Fibroblast of lung (primary cell): Measurements from ENCODE around the gene COL8A1. TPM values are rescaled to one million over a fixed set of nuclear protein-coding genes. Genes with fewer than 3 reads are reported as not detected.

ENCODE experiments used
- DNase-seq, 2 donors: peaks; one replicate each; pipeline versions ENCODE4 v3.0.0 to v3.0.0-alpha.2; 2010; ENCODE audit warnings: low read depth in 2 of 2
- H2AFZ ChIP-seq: 2 replicates; pipeline ENCODE4 v1.5.1; 2012; ENCODE audit warnings: low read length, control low read depth, inconsistent platforms
- H3K27ac ChIP-seq: 2 replicates; pipeline ENCODE4 v1.5.1; 2011; ENCODE audit warnings: low read length, control low read depth; ENCODE audit not compliant: insufficient read depth
- H3K27me3 ChIP-seq: 2 replicates; pipeline ENCODE4 v1.5.1; 2011; ENCODE audit warnings: mild to moderate bottlenecking, low read length; ENCODE audit not compliant: control insufficient read depth, insufficient read depth
- H3K36me3 ChIP-seq: 2 replicates; pipeline ENCODE4 v1.5.1; 2011; ENCODE audit warnings: low read length; ENCODE audit not compliant: control insufficient read depth, insufficient read depth
- H3K4me1 ChIP-seq: 2 replicates; pipeline ENCODE4 v1.5.1; 2011; ENCODE audit warnings: low read length; ENCODE audit not compliant: control insufficient read depth, insufficient read depth; ENCODE audit errors: extremely low read depth
- H3K4me2 ChIP-seq: 2 replicates; pipeline ENCODE4 v1.5.1; 2011; ENCODE audit warnings: low read length, control low read depth; ENCODE audit not compliant: insufficient read depth; ENCODE audit errors: extremely low read depth
- H3K4me3 ChIP-seq, 4 experiments: fragments of 200-600 bp in 1 of 4; sonication (generic) in 1 of 4; replicated peaks in 1 of 4; 2 replicates each; pipeline ENCODE4 v1.5.1; 2011 to 2016; ENCODE audit warnings: low read length in 4 of 4, low read depth in 3 of 4, mild to moderate bottlenecking in 3 of 4, control low read depth in 2 of 4, inconsistent platforms in 1 of 4, mixed read lengths in 1 of 4; ENCODE audit not compliant: insufficient read depth in 1 of 4; ENCODE audit errors: control extremely low read depth in 1 of 4
- H3K79me2 ChIP-seq: 2 replicates; pipeline ENCODE4 v1.5.1; 2012; ENCODE audit warnings: mild to moderate bottlenecking, low read length, inconsistent platforms; ENCODE audit not compliant: control insufficient read depth, insufficient read depth
- H3K9ac ChIP-seq: 2 replicates; pipeline ENCODE4 v1.5.1; 2011; ENCODE audit warnings: mild to moderate bottlenecking, low read length, control low read depth; ENCODE audit not compliant: insufficient read depth
- H3K9me3 ChIP-seq: 2 replicates; pipeline ENCODE4 v1.5.1; 2012; ENCODE audit warnings: low read depth, low read length; ENCODE audit not compliant: control insufficient read depth, insufficient read depth
- H4K20me1 ChIP-seq: 2 replicates; pipeline ENCODE4 v1.5.1; 2011; ENCODE audit warnings: low read length; ENCODE audit not compliant: control insufficient read depth, insufficient read depth; ENCODE audit errors: extremely low read depth
- EZH2 ChIP-seq: IDR thresholded peaks from 2 replicates; pipeline ENCODE4 v1.5.1; 2012; ENCODE audit warnings: low read length, control low read depth, mild to moderate bottlenecking; ENCODE audit errors: missing control alignments
- polyA plus RNA-seq, 2 donors: library from polyadenylated mRNA; depleted of rRNA in 1 of 2; stranded (reverse) in 1 of 2; unstranded in 1 of 2; fragments of >200 nt; gene quantifications; 2 replicates each; pipeline ENCODE4 v1.2.1, GENCODE V29; 2011 to 2012; ENCODE audit warnings: missing spikeins in 1 of 2
- total RNA-seq: library from RNA; depleted of rRNA; stranded (reverse); fragments of >200 nt; gene quantifications from 2 replicates; pipeline ENCODE4 v1.2.1, GENCODE V29; 2014
- TF ChIP-seq, protein P1 (sequence below), 2 donors: IDR thresholded peaks in 1 of 2; conservative IDR thresholded peaks in 1 of 2; 1 replicate in 1 of 2; 2 replicates in 1 of 2; pipeline ENCODE4 v1.5.1; 2011 to 2012; ENCODE audit warnings: low read length in 2 of 2, control low read depth in 1 of 2, inconsistent platforms in 1 of 2, low read depth in 1 of 2, mild to moderate bottlenecking in 1 of 2

Gene COL8A1
- total and polyA plus RNA-seq, 2 donors (not counting 1 experiment from before 2014, with no cell fraction given), result 85.4 to 215 TPM

- Histone ChIP-seq H3K36me3 (peaks cover 2% of the 10 kb centered on the region), H3K27me3 (no peaks in the 10 kb centered on the region), H3K9me3 (no peaks in the 10 kb centered on the region), H3K4me2 (no peak overlapping the region), H4K20me1 (no peaks in the 10 kb centered on the region), H3K9ac (no peak overlapping the region), H2AFZ (no peak overlapping the region), H3K27ac (no peak overlapping the region), H3K79me2 (no peaks in the 10 kb centered on the region), H3K4me3 (no peak overlapping the region), H3K4me1 (peaks cover 2% of the 10 kb centered on the region)
- DNase-seq, result no peak
- no peak for TF ChIP-seq EZH2
- TF ChIP-seq, protein P1, sequence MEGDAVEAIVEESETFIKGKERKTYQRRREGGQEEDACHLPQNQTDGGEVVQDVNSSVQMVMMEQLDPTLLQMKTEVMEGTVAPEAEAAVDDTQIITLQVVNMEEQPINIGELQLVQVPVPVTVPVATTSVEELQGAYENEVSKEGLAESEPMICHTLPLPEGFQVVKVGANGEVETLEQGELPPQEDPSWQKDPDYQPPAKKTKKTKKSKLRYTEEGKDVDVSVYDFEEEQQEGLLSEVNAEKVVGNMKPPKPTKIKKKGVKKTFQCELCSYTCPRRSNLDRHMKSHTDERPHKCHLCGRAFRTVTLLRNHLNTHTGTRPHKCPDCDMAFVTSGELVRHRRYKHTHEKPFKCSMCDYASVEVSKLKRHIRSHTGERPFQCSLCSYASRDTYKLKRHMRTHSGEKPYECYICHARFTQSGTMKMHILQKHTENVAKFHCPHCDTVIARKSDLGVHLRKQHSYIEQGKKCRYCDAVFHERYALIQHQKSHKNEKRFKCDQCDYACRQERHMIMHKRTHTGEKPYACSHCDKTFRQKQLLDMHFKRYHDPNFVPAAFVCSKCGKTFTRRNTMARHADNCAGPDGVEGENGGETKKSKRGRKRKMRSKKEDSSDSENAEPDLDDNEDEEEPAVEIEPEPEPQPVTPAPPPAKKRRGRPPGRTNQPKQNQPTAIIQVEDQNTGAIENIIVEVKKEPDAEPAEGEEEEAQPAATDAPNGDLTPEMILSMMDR (conservative IDR thresholded peaks at IDR 0.05 in 1 of 2, IDR thresholded peaks at IDR 0.05 in 1 of 2; ENCODE audit: low read depth in 1 of 2, low read length in 2 of 2), result no peak
Measured at GRCh38 chr3:99693636-99694035, 55.2 kb downstream of the COL8A1 start.

- Histone ChIP-seq H3K9me3 (no peaks in the 10 kb centered on the region), H3K4me3 (no peak overlapping the region), H3K27me3 (no peaks in the 10 kb centered on the region), H3K79me2 (no peaks in the 10 kb centered on the region), H3K4me2 (no peak overlapping the region), H4K20me1 (no peaks in the 10 kb centered on the region), H3K27ac (no peak overlapping the region), H3K36me3 (no peaks in the 10 kb centered on the region), H3K4me1 (peaks cover 5% of the 10 kb centered on the region), H3K9ac (no peak overlapping the region), H2AFZ (no peak overlapping the region)
- TF ChIP-seq EZH2, result no peak
- TF ChIP-seq, protein P1 (conservative IDR thresholded peaks at IDR 0.05 in 1 of 2, IDR thresholded peaks at IDR 0.05 in 1 of 2; ENCODE audit: low read depth in 1 of 2, low read length in 2 of 2), result no peak
- no peak for DNase-seq
Measured at GRCh38 chr3:99696497-99696896, 58.1 kb downstream of the COL8A1 start.

DNA sequence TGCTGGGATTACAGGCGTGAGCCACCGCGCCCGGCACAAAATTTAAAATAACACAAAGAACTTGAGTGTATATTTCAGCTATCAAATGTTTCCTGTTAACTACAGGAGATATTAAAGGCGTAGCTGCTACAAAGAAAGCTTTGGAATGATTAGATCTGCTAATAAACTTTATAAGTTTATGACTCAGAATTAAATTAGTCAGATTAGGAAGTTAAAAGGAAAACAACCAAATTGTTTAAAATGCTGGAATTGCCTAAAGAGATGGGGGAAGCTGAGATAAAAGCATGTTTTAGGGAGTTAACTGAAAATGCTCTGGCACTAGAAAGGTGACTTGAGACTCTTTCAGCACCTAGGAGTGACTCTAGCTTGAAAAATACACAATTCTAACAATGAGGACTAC is 58.9 kb downstream of the COL8A1 start:
- TF ChIP-seq, protein P1 (conservative IDR thresholded peaks at IDR 0.05 in 1 of 2, IDR thresholded peaks at IDR 0.05 in 1 of 2; ENCODE audit: low read depth in 1 of 2, low read length in 2 of 2), result no peak
- TF ChIP-seq EZH2, result no peak

More for the DNA sequence above, 58.9 kb downstream of the COL8A1 start:
- Histone ChIP-seq H4K20me1 (no peaks in the 10 kb centered on the region), H3K27ac (no peak overlapping the region), H3K27me3 (no peaks in the 10 kb centered on the region), H3K36me3 (no peaks in the 10 kb centered on the region), H3K4me1 (peaks cover 5% of the 10 kb centered on the region), H3K4me3 (no peak overlapping the region), H3K79me2 (no peaks in the 10 kb centered on the region), H2AFZ (no peak overlapping the region), H3K9ac (no peak overlapping the region), H3K9me3 (no peaks in the 10 kb centered on the region), H3K4me2 (no peak overlapping the region)
- no peak for DNase-seq
